Hindlimb muscle (tissue), 1 donor: ENCODE measurements around the gene IRX5. TPM values are rescaled to one million over a fixed set of nuclear protein-coding genes. Genes with fewer than 3 reads are reported as not detected.

Experiments used
- DNase-seq: peaks from one replicate; pipeline ENCODE4 v3.0.0-alpha.2; 2013
- polyA plus RNA-seq: library from polyadenylated mRNA; unstranded; fragments of 120-200 nt; gene quantifications from one replicate; pipeline ENCODE4 v1.2.1, GENCODE V29; 2013; ENCODE audit not compliant: insufficient read length

The IRX5 gene
- polyA plus RNA-seq, 1 donor = 1.1 TPM

GRCh38 chr16:54952195-54952594 is 21.5 kb downstream of the IRX5 start:
- no peak for DNase-seq

DNA sequence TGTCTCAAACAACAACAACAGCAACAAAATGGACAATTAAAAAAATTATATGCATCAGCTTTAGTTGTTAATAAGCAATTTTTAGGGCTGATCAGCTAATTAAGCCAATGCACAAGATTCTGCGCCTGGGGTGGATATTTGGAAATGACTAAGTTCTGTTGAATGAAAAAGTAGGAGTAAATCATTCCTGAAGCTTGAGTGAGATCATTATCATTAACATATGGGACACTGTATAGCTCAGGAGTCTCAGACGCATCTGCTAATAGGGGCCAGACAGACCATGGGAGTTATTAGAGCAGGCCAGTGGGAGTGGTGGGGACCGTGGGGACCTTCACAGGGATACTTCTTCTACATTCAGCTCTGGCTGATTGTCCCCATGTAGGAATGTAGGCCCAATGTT is 22.8 kb downstream of the IRX5 start:
- no peak for DNase-seq

DNA sequence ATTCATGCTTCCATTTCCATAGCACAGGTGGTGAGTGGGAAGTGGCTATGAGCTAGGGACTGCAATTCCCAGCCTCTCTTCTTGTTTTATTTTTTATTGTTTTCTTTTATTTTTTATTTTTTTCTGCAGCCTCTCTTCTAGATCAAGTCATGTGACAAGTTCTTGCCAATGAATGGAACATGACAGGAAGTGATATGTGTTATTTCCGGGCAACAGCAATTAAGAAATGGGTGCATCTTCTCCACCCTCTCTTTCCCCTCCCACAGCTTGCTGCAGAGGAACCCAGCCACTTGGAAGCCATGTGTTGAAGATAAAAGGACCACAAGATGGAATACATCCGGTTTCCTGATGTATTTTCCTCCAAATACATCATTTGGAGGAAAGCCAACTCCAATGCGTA is 23.6 kb downstream of the IRX5 start:
- no peak for DNase-seq

- no peak for DNase-seq
These were observed 25.1 kb downstream of the IRX5 start for GRCh38 chr16:54955757-54956156.

- DNase-seq = no peak
These were observed 26.9 kb downstream of the IRX5 start for GRCh38 chr16:54957403-54958166.

DNA sequence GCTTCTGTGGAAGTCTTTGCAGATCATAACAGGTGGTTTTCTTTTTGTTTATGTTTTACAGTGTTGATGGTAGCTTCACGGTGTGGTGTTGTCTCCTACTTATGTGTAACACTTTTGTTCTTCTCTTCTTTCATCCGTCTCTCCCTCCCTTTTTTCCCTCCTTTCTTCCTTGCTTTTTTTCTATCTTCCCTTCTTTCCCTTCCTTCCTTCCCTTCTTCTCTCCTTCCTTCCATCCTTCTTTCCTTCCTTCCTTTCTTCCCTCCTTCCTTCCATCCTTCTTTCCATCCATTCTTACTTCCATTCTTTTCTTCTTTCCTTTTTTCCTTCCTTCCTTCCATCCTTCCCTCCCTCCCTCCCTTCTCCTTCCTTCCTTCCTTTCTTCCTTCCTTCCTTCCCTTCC is 31.4 kb downstream of the IRX5 start:
- no peak for DNase-seq

GRCh38 chr16:54964239-54964638 is 33.6 kb downstream of the IRX5 start:
- DNase-seq = no peak

DNA sequence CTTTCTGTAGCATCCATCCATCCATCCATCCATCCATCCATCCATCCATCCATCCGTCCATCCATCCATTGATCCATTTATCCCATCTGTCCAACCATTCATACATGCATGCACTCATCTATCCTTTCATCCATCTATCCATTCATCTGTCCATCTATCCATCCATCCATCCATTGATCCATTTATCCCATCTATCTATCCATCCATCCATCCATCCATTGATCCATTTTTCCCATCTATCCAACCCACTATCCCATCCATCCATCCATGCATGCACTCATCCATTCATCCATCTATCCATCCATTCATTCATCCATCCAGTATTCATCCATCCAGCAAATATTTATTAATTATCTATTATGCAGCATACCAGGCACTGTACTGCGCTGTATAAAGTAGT is 34.8 kb downstream of the IRX5 start:
- DNase-seq = no peak

- no peak for DNase-seq
These were observed 37.3 kb downstream of the IRX5 start for GRCh38 chr16:54968011-54968410.

DNA sequence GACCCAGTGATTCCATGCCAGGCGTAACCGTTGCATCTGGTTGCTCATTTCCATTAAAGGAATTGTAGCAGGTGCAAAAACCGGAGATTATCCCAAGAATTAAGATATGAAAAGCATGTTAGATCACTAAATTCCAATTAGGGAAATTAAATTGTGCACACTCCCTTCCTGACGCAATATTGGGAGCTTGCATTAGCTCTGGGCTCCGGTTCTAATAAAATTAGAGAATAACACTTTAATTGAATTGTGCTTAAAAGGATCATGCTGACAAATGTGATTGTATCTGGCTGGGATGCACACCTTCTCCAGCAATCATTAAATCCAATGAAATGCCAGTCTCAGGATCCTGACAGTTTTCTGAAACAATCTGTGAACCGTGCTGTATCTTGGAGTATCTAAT is 38.1 kb downstream of the IRX5 start:
- no peak for DNase-seq

- DNase-seq = no peak
These were observed 39.4 kb downstream of the IRX5 start for GRCh38 chr16:54970016-54970415.

DNA sequence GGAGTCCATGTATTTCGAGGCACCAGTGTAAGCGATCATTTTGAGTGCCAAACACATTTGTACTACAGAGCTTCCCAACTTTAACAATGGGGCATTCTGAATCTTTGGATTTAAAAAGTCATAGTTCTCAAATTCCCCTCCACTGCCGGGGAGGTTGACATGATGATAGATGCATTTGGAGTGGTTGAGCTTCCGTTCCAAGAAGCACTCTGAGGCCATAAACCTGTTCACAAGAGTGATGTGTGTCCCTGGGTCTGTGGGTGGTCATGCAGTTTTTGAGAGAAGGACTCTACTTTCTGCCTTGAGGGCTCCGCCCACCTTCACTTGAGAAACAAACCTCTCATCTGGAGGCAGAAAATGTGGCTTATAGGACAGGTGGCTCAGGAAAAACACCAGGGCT is 43.7 kb downstream of the IRX5 start:
- no peak for DNase-seq

GRCh38 chr16:54976651-54977200 is 46.1 kb downstream of the IRX5 start:
- DNase-seq = no peak

DNA sequence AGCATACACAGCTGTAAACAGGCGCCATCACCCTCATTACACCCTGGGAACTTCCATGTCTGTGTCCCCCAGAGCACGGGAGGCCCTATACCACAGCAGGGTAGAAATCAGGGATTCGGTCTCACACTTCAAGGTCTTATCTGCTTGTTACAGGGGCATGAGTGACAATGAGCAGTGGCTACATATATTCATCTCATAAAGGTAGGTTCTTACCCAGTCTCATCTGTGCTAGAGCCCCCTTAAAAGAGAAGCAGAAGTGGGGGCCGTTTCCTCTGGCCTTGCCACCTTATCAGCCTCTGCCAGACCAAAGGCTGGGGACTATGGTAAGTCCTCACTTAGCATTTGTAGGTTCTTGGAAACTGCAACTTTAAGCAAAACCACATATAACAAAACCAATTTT is 46.5 kb downstream of the IRX5 start:
- DNase-seq = no peak

GRCh38 chr16:54980821-54981220 is 50.2 kb downstream of the IRX5 start:
- DNase-seq = no peak
